ENCODE results near the gene RDH5.
"Not testable (repeated sequence)": the region's sequence is repeated elsewhere in the genome, so short reads cannot be mapped to it uniquely, and the experiment has no call there.

Gene RDH5

DNA sequence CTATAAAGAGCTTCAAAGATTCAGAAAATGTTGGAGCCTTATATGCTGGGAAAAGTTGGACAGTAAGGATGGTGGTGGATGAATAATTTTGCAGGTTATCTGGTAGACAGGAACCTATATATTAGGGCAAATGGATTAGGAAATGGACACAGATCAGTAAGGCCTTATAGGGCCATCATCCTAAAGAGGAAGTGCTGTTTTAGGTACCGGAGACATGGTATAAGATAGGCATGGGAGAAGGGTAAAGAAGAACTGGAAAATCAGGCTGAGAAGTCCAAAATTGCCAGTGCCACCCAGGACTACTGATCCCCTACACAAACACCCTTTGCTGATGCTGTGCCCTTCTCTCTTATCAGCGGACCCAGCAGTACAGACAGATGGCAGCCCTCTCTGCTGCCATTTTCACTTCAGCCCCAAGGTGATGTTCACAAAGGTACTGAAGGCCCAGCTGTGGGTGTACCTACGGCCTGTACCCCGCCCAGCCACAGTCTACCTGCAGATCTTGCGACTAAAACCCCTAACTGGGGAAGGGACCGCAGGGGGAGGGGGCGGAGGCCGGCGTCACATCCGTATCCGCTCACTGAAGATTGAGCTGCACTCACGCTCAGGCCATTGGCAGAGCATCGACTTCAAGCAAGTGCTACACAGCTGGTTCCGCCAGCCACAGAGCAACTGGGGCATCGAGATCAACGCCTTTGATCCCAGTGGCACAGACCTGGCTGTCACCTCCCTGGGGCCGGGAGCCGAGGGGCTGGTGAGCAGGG, 28.2 kb downstream of the RDH5 start:
- DNase-seq: no peak

DNA sequence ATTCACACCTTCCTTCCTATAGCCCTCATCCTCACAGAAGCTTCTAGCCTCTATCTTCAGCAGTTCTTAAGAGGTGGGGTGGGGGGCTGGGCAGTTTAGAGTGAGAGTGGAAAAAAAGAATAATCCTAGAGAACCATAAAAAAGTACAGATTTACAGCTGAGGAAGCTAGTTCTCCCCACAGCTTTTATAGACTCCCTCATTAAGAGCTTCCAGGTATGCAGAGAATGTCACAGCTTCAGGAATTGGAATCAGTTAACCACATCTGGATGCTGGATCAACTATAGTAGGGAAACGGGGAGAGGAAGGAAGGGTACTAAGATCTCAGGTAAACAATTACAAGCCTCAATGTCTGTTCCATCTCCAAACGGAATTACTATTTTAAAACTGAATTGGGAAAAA, 35.1 kb downstream of the RDH5 start:
- DNase-seq: no peak

DNA sequence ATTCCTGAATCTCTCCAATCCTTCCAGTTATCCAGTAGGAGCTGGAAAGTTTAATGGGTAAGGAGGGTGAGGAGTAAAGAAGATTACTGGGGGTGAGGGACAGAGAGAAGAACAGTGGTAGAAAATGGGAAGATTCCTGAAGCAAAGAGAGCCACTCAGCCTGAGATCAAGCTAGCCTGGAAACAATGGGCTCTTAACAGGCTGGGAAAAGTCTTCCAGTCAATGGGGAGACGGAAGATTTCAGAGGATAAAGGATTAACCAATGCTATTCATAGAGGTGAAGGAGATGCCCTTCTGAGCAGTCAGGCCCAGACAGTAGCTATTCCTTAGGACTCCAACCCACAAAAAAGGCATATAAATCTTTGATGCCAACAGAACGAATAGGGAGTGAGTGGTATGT, 37.5 kb downstream of the RDH5 start:
- DNase-seq: no peak

DNA sequence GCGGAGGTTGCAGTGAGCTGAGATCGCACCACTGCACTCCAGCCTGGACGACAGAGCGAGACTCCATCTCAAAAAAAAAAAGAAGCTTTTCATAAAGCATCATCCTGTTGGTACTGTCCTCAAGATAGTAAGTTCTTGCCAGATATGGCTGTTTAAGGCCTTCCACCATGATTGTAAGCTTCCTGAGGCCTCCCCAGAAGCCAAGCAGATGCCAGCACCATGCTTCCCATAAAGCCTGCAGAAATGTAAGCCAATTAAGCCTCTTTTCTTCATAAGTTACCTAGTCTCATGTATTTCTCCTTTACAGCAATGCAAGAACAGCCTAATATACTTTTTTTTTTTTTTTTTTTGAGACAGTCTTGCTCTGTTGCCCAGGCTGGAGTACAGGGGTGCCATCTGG, 38.4 kb downstream of the RDH5 start:
- not testable (repeated sequence) for DNase-seq

DNA sequence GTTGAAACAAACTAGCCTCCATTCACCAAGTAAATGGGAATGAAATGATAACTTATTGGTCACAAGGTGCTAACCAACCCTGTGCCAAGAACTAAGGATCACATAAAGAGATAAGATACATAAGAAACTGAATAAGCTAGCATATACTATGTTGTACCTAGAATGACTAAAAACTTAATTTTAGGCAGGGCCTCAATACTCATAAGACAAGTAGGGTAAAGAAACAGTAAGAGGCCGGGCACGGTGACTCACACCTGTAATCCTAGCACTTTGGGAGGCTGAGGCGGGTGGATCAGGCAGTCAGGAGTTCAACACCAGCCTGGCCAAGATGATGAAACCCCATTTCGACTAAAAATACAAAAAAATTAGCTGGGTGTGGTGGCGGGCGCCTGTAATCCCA, 40.5 kb downstream of the RDH5 start:
- no peak for DNase-seq

DNA sequence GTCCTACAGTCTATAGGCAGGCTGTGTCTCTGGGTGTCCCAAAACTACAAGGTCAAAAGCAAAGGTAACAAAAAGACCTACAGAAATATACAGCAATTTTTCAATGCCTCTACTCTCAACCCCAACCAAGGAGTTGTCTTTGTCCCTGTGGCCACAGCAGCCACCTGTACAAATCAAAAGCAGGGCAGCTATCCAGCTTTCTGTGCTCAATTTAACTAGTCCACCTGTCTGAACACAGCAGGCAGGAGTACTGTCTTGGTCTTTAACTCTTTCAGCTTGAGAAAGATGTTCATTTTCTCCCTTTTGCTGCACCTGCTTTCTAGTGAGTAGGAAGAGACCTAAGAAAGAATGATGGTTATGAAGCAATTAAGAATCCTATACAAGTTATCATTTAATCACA, 42.5 kb downstream of the RDH5 start:
- no peak for DNase-seq

DNA sequence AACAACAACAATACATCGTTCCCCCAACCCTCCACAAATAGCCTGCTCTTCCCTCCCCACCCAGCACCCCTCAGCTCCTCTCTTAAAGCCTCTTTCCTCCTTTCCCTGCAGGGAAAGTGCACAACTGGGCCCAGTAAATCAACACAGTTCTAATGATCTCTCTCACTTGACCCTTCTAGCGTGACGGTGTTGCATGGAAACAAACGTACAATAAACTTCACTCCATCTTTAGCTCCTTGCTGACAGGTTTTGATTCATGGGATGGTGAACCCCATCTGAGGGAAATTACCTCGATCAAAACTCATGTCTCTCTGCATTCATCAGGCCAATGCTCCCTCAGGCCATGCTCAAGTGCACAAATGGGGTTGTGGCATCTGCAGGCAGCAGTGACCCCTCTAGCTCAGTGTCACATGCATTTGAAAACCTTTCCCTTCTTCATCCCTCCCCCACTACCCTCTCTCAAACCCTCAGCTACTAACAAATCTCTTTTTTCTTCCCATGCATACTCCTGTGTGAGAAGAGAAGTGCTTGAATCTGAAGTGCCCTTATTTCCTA, 45.6 kb downstream of the RDH5 start:
- no peak for DNase-seq

DNA sequence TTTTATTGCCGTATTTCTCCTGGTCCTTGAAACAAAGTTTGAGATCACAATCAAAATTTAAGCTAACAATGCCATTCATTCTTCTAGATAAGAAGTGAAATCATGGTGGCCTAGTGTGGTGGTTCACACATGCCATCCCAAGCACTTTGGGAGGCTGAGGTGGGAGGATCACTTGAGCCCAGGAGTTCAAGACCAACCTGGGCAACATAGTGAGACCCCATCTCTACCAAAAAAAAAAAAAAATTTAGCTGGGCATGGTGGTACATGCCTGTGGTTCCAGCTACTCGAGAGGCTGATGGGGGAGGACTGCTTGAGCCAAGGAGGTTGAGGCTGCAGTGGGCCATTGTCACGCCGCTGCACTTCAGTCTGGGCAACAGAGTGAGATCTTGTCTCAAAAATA, 47.0 kb downstream of the RDH5 start:
- no peak for DNase-seq

DNA sequence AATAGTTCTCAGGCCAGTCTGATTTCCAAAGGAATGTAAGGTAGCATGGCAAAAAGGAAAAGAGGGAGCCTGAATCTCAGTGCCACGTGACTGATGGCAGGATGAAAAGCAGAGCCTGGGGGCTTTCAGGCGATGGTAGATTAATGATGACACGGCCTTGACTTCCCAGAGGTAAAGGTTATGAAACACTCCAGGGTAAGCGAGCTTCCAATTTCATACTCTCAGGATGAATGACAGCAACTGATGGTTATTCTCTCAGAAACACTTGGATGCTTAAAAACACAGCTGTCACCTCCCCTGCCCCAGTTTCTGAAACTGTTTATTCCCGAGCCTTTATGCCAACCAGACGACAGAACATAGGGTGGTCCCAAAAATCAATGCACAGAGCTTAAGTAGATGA, 51.5 kb downstream of the RDH5 start:
- no peak for DNase-seq

All from central memory CD4-positive, alpha-beta T cell (primary cell).